Lung (tissue), 12 donors: Measurements from ENCODE around the gene ABCA9. TPM values are rescaled to one million over a fixed set of nuclear protein-coding genes. Genes with fewer than 3 reads are reported as not detected.

ENCODE experiments used
- ATAC-seq: fragments of 200-7000 bp; cut with Tn5 transposase; one replicate; pipeline ENCODE4 v1.9.1; 2020; ENCODE audit warnings: moderate number of reproducible peaks; ENCODE audit not compliant: insufficient read depth, low FRiP score
- DNase-seq, 3 donors: peaks; one replicate each; pipeline ENCODE4 v3.0.0-alpha.2; 2013 to 2017
- H3K27ac ChIP-seq, 2 donors: one replicate each; pipeline ENCODE4 v1.5.1; 2013; ENCODE audit warnings: mild to moderate bottlenecking in 2 of 2, moderate library complexity in 2 of 2, control low read depth in 1 of 2, inconsistent platforms in 1 of 2, low read depth in 1 of 2, low read length in 1 of 2
- H3K27me3 ChIP-seq, 3 donors: one replicate each; pipeline ENCODE4 v1.5.1; 2013; ENCODE audit warnings: low read length in 2 of 3; ENCODE audit not compliant: control insufficient read depth in 3 of 3, insufficient read depth in 3 of 3
- H3K36me3 ChIP-seq, 4 donors: one replicate each; pipeline ENCODE4 v1.5.1; 2013; ENCODE audit warnings: low read length in 4 of 4, mild to moderate bottlenecking in 1 of 4, moderate library complexity in 1 of 4; ENCODE audit not compliant: control insufficient read depth in 4 of 4, insufficient read depth in 4 of 4
- H3K4me1 ChIP-seq, 5 donors: one replicate each; pipeline ENCODE4 v1.5.1; 2013; ENCODE audit warnings: low read length in 5 of 5, mild to moderate bottlenecking in 2 of 5, moderate library complexity in 1 of 5; ENCODE audit not compliant: control insufficient read depth in 5 of 5, insufficient read depth in 5 of 5
- H3K4me3 ChIP-seq: one replicate; pipeline ENCODE4 v1.5.1; 2013; ENCODE audit warnings: mild to moderate bottlenecking, control low read depth, moderate library complexity
- H3K9ac ChIP-seq, 2 donors: one replicate each; pipeline ENCODE4 v1.5.1; 2013; ENCODE audit warnings: low read length in 2 of 2, control low read depth in 1 of 2; ENCODE audit not compliant: insufficient read depth in 1 of 2
- H3K9me3 ChIP-seq, 4 donors: one replicate each; pipeline ENCODE4 v1.5.1; 2013; ENCODE audit warnings: low read length in 3 of 4, mild to moderate bottlenecking in 1 of 4, moderate library complexity in 1 of 4; ENCODE audit not compliant: control insufficient read depth in 4 of 4, insufficient read depth in 3 of 4
- CTCF ChIP-seq: IDR thresholded peaks from 2 replicates; pipeline ENCODE4 v1.5.1; 2012; ENCODE audit warnings: mild to moderate bottlenecking; ENCODE audit errors: control extremely low read depth, extremely low read depth
- WGBS, 2 donors: extraction: QIAGEN DNeasy Blood & Tissue Kit; methylation state at CpG; one replicate each; pipeline ENCODE4 v1.1.7; 2013; 5-methylcytosine and 5-hydroxymethylcytosine counted together
- polyA plus RNA-seq, 2 donors: library from polyadenylated mRNA; stranded (reverse); fragments of 200-250 nt; gene quantifications; one replicate each; pipeline ENCODE4 v1.2.1, GENCODE V29; 2013
- total RNA-seq, 2 donors: library from RNA; depleted of rRNA in 1 of 2; stranded (reverse); fragments of >200 nt in 1 of 2; gene quantifications; one replicate each; pipeline ENCODE4 v1.2.1, GENCODE V29; 2014 to 2021
- donor health status: control.
- donor health status: control.
- donor health status: Bipolar disorder and iron deficiency.
- donor health status: healthy.
- donor health status: DM: yes; HTN: yes; CAD: no.

Gene ABCA9
- total and polyA plus RNA-seq, 4 donors, result 0.34 to 24.7 (median 2.8) TPM

- no peak overlapping the region for H3K9ac ChIP-seq
- H3K4me3 ChIP-seq, result no peak overlapping the region
- ATAC-seq (no peak), DNase-seq (peak in 1 of 3 donors; percentile 8)
- no peak overlapping the region for H3K27ac ChIP-seq
- H3K9me3 ChIP-seq, result peaks cover 0 to 5% (median under 1%) of the 10 kb centered on the region in 4 donors
- no peaks in the 10 kb centered on the region for H3K27me3 ChIP-seq
- peaks cover 0 to 10% (median 0%) of the 10 kb centered on the region in 5 donors for H3K4me1 ChIP-seq
- peaks cover 0 to 11% (median 0%) of the 10 kb centered on the region in 4 donors for H3K36me3 ChIP-seq
- 83 to 86% methylated on average over 4 of the region's 4 CpGs for WGBS, 2 donors
- TF ChIP-seq CTCF, result no peak
Measured at GRCh38 chr17:69046121-69046807, 14.5 kb downstream of the ABCA9 start.

- ATAC-seq (no peak), DNase-seq (no peak)
- no peak for TF ChIP-seq CTCF
- Histone ChIP-seq H3K36me3 (peaks cover 0 to 11% (median 0%) of the 10 kb centered on the region in 4 donors), H3K4me1 (peaks cover 0 to 10% (median 0%) of the 10 kb centered on the region in 5 donors), H3K9ac (no peak overlapping the region), H3K27me3 (no peaks in the 10 kb centered on the region), H3K4me3 (no peak overlapping the region), H3K27ac (no peak overlapping the region), H3K9me3 (peaks cover 0 to 5% (median 0%) of the 10 kb centered on the region in 4 donors)
- WGBS, 2 donors, result 96 to 99% methylated on average over 2 of the region's 2 CpGs
Measured at GRCh38 chr17:69045646-69046045, 15.1 kb downstream of the ABCA9 start.

- Histone ChIP-seq H3K36me3 (peaks cover 0 to 11% (median 0%) of the 10 kb centered on the region in 4 donors), H3K9ac (no peak overlapping the region), H3K27ac (no peak overlapping the region), H3K27me3 (no peaks in the 10 kb centered on the region), H3K4me1 (peaks cover 0 to 10% (median 0%) of the 10 kb centered on the region in 5 donors), H3K9me3 (peaks cover 0 to 5% (median 0%) of the 10 kb centered on the region in 4 donors), H3K4me3 (no peak overlapping the region)
- no peak for ATAC-seq
- peak in 2 of 3 donors; percentile 63 to 74 for DNase-seq
- TF ChIP-seq CTCF, result no peak
- WGBS, 2 donors, result 88 to 90% methylated on average over 2 of the region's 2 CpGs
Measured at GRCh38 chr17:69044371-69044770, 16.4 kb downstream of the ABCA9 start.
